Astrocyte (in vitro differentiated cells and primary cell): ENCODE data around the gene SSUH2. TPM values are rescaled to one million over a fixed set of nuclear protein-coding genes. Genes with fewer than 3 reads are reported as not detected.

ENCODE experiments used
- DNase-seq: peaks from one replicate; pipeline ENCODE4 v3.0.0-alpha.2; 2010; ENCODE audit warnings: low read depth
- FAIRE-seq: peaks from 2 replicates; lab custom pipeline; 2011; peaks lifted over from hg19 to GRCh38; lab: Jason Lieb, UNC
- H2AFZ ChIP-seq: 2 replicates; pipeline ENCODE4 v1.6.0; 2012; ENCODE audit warnings: low read depth, low read length, inconsistent platforms
- H3K27ac ChIP-seq: 2 replicates; pipeline ENCODE4 v1.5.1; 2011; ENCODE audit warnings: low read depth, low read length, inconsistent platforms
- H3K27me3 ChIP-seq: 2 replicates; pipeline ENCODE4 v1.6.0; 2011; ENCODE audit warnings: low read length, inconsistent platforms; ENCODE audit not compliant: insufficient read depth
- H3K36me3 ChIP-seq: 2 replicates; pipeline ENCODE4 v1.5.1; 2011; ENCODE audit warnings: low read length, inconsistent platforms; ENCODE audit not compliant: insufficient read depth
- H3K4me1 ChIP-seq: 2 replicates; pipeline ENCODE4 v1.5.1; 2011; ENCODE audit warnings: low read length, inconsistent platforms; ENCODE audit not compliant: insufficient read depth
- H3K4me2 ChIP-seq: 2 replicates; pipeline ENCODE4 v1.6.0; 2012; ENCODE audit warnings: low read length, inconsistent platforms
- H3K4me3 ChIP-seq: 2 replicates; pipeline ENCODE4 v1.5.1; 2011; ENCODE audit warnings: low read depth, mild to moderate bottlenecking, low read length, inconsistent platforms; ENCODE audit not compliant: insufficient read depth
- H3K79me2 ChIP-seq: 2 replicates; pipeline ENCODE4 v1.6.0; 2012; ENCODE audit warnings: mild to moderate bottlenecking, low read length, inconsistent platforms; ENCODE audit not compliant: insufficient read depth
- H3K9ac ChIP-seq: 2 replicates; pipeline ENCODE4 v1.6.0; 2012; ENCODE audit warnings: mild to moderate bottlenecking, low read length, inconsistent platforms
- H3K9me3 ChIP-seq: 2 replicates; pipeline ENCODE4 v1.5.1; 2012; ENCODE audit warnings: low read depth, mild to moderate bottlenecking, low read length, inconsistent platforms; ENCODE audit not compliant: insufficient read depth
- H4K20me1 ChIP-seq: 2 replicates; pipeline ENCODE4 v1.6.0; 2012; ENCODE audit warnings: low read length, inconsistent platforms; ENCODE audit not compliant: insufficient read depth
- H3K27ac Mint-ChIP-seq: one replicate; pipeline ENCODE4 v1.8.0; 2021; ENCODE audit warnings: mild to moderate bottlenecking, mixed read lengths; ENCODE audit not compliant: unreplicated experiment
- H3K27me3 Mint-ChIP-seq: one replicate; pipeline ENCODE4 v1.8.0; 2021; ENCODE audit warnings: low read depth, mixed read lengths; ENCODE audit not compliant: unreplicated experiment
- H3K36me3 Mint-ChIP-seq: one replicate; pipeline ENCODE4 v1.8.0; 2021; ENCODE audit warnings: low read depth, mixed read lengths; ENCODE audit not compliant: unreplicated experiment
- H3K4me1 Mint-ChIP-seq: one replicate; pipeline ENCODE4 v1.8.0; 2021; ENCODE audit warnings: low read depth, mixed read lengths; ENCODE audit not compliant: unreplicated experiment
- H3K4me3 Mint-ChIP-seq: one replicate; pipeline ENCODE4 v1.8.0; 2021; ENCODE audit warnings: mild to moderate bottlenecking, moderate library complexity, mixed read lengths; ENCODE audit not compliant: unreplicated experiment
- H3K9me3 Mint-ChIP-seq: one replicate; pipeline ENCODE4 v1.8.0; 2021; ENCODE audit warnings: mild to moderate bottlenecking, mixed read lengths; ENCODE audit not compliant: unreplicated experiment
- EZH2 ChIP-seq: IDR thresholded peaks from 2 replicates; pipeline ENCODE4 v1.6.1; 2012; ENCODE audit warnings: mild to moderate bottlenecking, low read length, inconsistent platforms; ENCODE audit not compliant: insufficient read depth
- total RNA-seq: library from RNA; stranded (reverse); gene quantifications from 2 replicates; pipeline ENCODE4 v1.2.1, GENCODE V29; 2021
- TF ChIP-seq, protein P1 (sequence below): IDR thresholded peaks from 2 replicates; pipeline ENCODE4 v1.5.1; 2011; ENCODE audit warnings: low read depth, mild to moderate bottlenecking, inconsistent platforms, low read length, moderate library complexity; ENCODE audit not compliant: insufficient read depth

SSUH2 gene
- total RNA-seq, 1 donor from 2014 or later = not detected

DNA sequence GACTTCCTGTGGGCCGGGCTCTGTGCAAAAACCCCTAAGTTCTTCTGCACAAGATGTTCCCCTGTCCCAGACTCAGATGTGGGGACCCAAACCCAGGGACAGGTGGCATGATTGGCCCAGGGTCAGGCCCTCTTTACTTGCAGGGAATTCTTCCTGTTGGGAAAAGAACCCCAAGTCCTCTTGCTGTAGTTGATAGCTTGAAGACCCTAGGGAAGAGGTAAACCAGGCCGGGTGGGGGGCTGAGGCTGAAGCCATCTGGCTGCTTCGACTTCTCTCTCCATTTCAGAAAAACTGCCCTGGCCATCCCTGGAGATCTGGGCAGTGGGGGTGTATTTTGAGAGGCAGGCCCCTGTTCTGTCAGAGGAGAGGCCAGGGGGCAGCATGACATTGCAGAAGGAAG lies 23.5 kb downstream of the SSUH2 start:
- Histone ChIP-seq H2AFZ (no peak overlapping the region), H3K79me2 (no peaks in the 10 kb centered on the region), H3K4me3 (no peak overlapping the region), H3K4me2 (no peak overlapping the region), H4K20me1 (no peaks in the 10 kb centered on the region), H3K4me1 (peaks cover 13% of the 10 kb centered on the region), H3K36me3 (no peaks in the 10 kb centered on the region), H3K27me3 (no peaks in the 10 kb centered on the region), H3K9me3 (no peaks in the 10 kb centered on the region), H3K27ac (no peak overlapping the region), H3K9ac (no peak overlapping the region)
- peaks cover 5% of the 10 kb centered on the region for H3K27me3 Mint-ChIP-seq
- TF ChIP-seq, protein P1, sequence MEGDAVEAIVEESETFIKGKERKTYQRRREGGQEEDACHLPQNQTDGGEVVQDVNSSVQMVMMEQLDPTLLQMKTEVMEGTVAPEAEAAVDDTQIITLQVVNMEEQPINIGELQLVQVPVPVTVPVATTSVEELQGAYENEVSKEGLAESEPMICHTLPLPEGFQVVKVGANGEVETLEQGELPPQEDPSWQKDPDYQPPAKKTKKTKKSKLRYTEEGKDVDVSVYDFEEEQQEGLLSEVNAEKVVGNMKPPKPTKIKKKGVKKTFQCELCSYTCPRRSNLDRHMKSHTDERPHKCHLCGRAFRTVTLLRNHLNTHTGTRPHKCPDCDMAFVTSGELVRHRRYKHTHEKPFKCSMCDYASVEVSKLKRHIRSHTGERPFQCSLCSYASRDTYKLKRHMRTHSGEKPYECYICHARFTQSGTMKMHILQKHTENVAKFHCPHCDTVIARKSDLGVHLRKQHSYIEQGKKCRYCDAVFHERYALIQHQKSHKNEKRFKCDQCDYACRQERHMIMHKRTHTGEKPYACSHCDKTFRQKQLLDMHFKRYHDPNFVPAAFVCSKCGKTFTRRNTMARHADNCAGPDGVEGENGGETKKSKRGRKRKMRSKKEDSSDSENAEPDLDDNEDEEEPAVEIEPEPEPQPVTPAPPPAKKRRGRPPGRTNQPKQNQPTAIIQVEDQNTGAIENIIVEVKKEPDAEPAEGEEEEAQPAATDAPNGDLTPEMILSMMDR = no peak
- no peak for TF ChIP-seq EZH2
- no peaks in the 10 kb centered on the region for H3K36me3 Mint-ChIP-seq
- H3K4me3 Mint-ChIP-seq = no peak overlapping the region
- H3K27ac Mint-ChIP-seq = no peak overlapping the region
- H3K9me3 Mint-ChIP-seq = no peaks in the 10 kb centered on the region
- FAIRE-seq (no peak), DNase-seq (no peak)
- peaks cover 34% of the 10 kb centered on the region for H3K4me1 Mint-ChIP-seq

DNA sequence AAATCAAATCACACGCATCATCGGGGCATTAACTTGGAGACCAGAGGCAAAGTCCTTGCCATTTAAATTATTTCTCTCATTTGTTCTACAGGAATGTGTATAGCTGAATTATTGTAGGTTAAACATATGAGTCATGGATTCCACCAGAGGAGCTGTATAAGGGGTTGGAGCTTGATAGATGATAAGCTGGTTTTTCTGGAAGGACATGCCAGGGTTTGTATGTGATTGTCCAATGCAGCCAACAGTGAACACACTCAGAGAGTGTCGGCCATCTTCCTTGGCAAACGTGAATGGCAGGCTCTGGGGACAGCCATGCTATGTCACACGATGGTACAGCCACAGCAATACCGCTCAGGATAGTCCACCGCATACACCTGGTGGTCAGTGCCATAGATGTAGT lies 25.1 kb downstream of the SSUH2 start:
- Histone ChIP-seq H2AFZ (no peak overlapping the region), H3K4me3 (no peak overlapping the region), H3K4me1 (peaks cover 8% of the 10 kb centered on the region), H3K36me3 (no peaks in the 10 kb centered on the region), H3K27me3 (no peaks in the 10 kb centered on the region), H3K9ac (no peak overlapping the region), H3K4me2 (peak overlapping the region; percentile 1), H3K79me2 (no peaks in the 10 kb centered on the region), H3K27ac (no peak overlapping the region), H3K9me3 (no peaks in the 10 kb centered on the region), H4K20me1 (no peaks in the 10 kb centered on the region)
- Mint-ChIP-seq H3K27me3 (no peaks in the 10 kb centered on the region), H3K27ac (no peak overlapping the region), H3K4me1 (peaks cover 25% of the 10 kb centered on the region), H3K4me3 (no peak overlapping the region), H3K9me3 (no peaks in the 10 kb centered on the region), H3K36me3 (no peaks in the 10 kb centered on the region)
- TF ChIP-seq, protein P1 = no peak
- TF ChIP-seq EZH2 = no peak
- DNase-seq (peak; percentile 87), FAIRE-seq (no peak)

DNA sequence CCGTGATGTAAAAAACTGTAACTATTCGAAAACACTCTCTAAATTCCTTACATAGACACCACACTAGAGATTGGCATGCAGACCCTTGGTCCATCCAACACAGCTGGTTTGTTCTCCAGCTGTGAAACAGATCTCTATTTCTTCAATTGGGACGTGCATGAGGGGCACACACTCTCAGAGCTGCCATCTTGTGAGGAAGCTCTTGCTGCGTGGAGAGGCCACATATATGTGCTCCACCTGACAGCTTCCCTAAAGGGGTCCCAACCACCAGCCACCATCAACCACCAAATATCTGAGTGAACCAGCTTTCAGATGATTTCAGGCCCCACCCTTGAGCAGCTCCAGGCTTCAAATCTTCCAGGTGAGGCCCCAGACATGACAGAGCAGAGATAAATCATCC lies 25.6 kb downstream of the SSUH2 start:
- FAIRE-seq = no peak
- H3K36me3 Mint-ChIP-seq = no peaks in the 10 kb centered on the region
- H3K4me1 Mint-ChIP-seq = peaks cover 25% of the 10 kb centered on the region

More for the DNA sequence above, 25.6 kb downstream of the SSUH2 start:
- H3K4me3 Mint-ChIP-seq = no peak overlapping the region
- no peak overlapping the region for H2AFZ ChIP-seq
- TF ChIP-seq, protein P1 = no peak
- TF ChIP-seq EZH2 = no peak
- H4K20me1 ChIP-seq = no peaks in the 10 kb centered on the region
- H3K36me3 ChIP-seq = no peaks in the 10 kb centered on the region
- no peaks in the 10 kb centered on the region for H3K27me3 Mint-ChIP-seq
- no peak overlapping the region for H3K4me2 ChIP-seq
- no peaks in the 10 kb centered on the region for H3K79me2 ChIP-seq
- no peaks in the 10 kb centered on the region for H3K9me3 Mint-ChIP-seq
- H3K27me3 ChIP-seq = no peaks in the 10 kb centered on the region
- H3K4me1 ChIP-seq = peaks cover 8% of the 10 kb centered on the region
- DNase-seq = no peak
- no peaks in the 10 kb centered on the region for H3K9me3 ChIP-seq
- H3K27ac ChIP-seq = no peak overlapping the region
- H3K27ac Mint-ChIP-seq = no peak overlapping the region
- H3K4me3 ChIP-seq = no peak overlapping the region
- no peak overlapping the region for H3K9ac ChIP-seq
